ENCODE results near the gene BAHCC1. TPM values are rescaled to one million over a fixed set of nuclear protein-coding genes. Genes with fewer than 3 reads are reported as not detected.

BAHCC1 gene
- polyA plus RNA-seq, 12 donors, result 7.5 to 23.4 (median 10.8) TPM; not detected in 1

GRCh38 chr17:81478119-81478518 lies 82.9 kb downstream of the BAHCC1 start:
- no peak for DNase-seq

GRCh38 chr17:81479175-81480071 lies 84.2 kb downstream of the BAHCC1 start:
- no peak for DNase-seq

GRCh38 chr17:81480140-81481072 lies 85.1 kb downstream of the BAHCC1 start:
- no peak for DNase-seq

GRCh38 chr17:81481073-81481799 lies 86.0 kb downstream of the BAHCC1 start:
- DNase-seq, result peak; percentile 77

GRCh38 chr17:81481815-81482505 lies 86.7 kb downstream of the BAHCC1 start:
- no peak for DNase-seq

- DNase-seq, result no peak
Measured at GRCh38 chr17:81482673-81483072, 87.4 kb downstream of the BAHCC1 start.

GRCh38 chr17:81483085-81483861 lies 88.0 kb downstream of the BAHCC1 start:
- DNase-seq, result peak; percentile 53

GRCh38 chr17:81483862-81484194 lies 88.6 kb downstream of the BAHCC1 start:
- no peak for DNase-seq

GRCh38 chr17:81484195-81484979 lies 89.1 kb downstream of the BAHCC1 start:
- DNase-seq, result peak; percentile 78

- DNase-seq, result no peak
Measured at GRCh38 chr17:81486199-81486810, 91.0 kb downstream of the BAHCC1 start.

- DNase-seq, result no peak
Measured at GRCh38 chr17:81487089-81487486, 91.8 kb downstream of the BAHCC1 start.

GRCh38 chr17:81487487-81488275 lies 92.4 kb downstream of the BAHCC1 start:
- peak; percentile 78 for DNase-seq

- DNase-seq, result no peak
Measured at GRCh38 chr17:81488276-81488860, 93.1 kb downstream of the BAHCC1 start.

- DNase-seq, result no peak
Measured at GRCh38 chr17:81489012-81489997, 94.0 kb downstream of the BAHCC1 start.

GRCh38 chr17:81489998-81490992 lies 95.0 kb downstream of the BAHCC1 start:
- no peak for DNase-seq
